HG03025 (cell line): Measurements from ENCODE around the gene ZFYVE21.

ENCODE experiments used
- ATAC-seq: cut with Tn5 transposase; IDR thresholded peaks from one replicate; pipeline ENCODE4 v1.9.1; 2021; ENCODE audit warnings: mild to moderate bottlenecking, moderate library complexity; ENCODE audit not compliant: unreplicated experiment, low FRiP score

ZFYVE21 gene

DNA sequence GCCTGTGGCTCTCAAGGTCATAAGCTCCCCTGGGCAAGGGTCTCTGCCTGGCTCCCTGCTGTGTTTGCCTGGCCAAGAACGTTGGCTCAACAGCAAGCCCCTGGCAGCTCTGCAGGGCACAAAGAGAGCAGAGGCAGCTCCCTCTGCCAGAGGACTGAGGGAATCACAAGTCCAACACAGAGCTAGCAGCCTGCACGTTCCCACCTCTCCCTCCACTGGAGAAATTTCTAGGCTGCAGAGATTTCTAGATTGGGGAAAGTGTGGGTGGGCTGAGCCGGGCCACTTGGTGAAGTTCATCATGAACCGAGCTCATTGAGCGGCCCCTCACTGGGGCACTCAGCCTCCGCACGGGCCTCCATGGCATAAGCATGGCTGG lies 19.8 kb downstream of the ZFYVE21 start:
- ATAC-seq, result no peak

- ATAC-seq, result no peak
Observed at GRCh38 chr14:103735815-103736545, 20.4 kb downstream of the ZFYVE21 start.

- no peak for ATAC-seq
Observed at GRCh38 chr14:103736546-103737431, 21.2 kb downstream of the ZFYVE21 start.

GRCh38 chr14:103737432-103738045 lies 21.9 kb downstream of the ZFYVE21 start:
- ATAC-seq, result no peak

- no peak for ATAC-seq
Observed at GRCh38 chr14:103738166-103738565, 22.6 kb downstream of the ZFYVE21 start.

DNA sequence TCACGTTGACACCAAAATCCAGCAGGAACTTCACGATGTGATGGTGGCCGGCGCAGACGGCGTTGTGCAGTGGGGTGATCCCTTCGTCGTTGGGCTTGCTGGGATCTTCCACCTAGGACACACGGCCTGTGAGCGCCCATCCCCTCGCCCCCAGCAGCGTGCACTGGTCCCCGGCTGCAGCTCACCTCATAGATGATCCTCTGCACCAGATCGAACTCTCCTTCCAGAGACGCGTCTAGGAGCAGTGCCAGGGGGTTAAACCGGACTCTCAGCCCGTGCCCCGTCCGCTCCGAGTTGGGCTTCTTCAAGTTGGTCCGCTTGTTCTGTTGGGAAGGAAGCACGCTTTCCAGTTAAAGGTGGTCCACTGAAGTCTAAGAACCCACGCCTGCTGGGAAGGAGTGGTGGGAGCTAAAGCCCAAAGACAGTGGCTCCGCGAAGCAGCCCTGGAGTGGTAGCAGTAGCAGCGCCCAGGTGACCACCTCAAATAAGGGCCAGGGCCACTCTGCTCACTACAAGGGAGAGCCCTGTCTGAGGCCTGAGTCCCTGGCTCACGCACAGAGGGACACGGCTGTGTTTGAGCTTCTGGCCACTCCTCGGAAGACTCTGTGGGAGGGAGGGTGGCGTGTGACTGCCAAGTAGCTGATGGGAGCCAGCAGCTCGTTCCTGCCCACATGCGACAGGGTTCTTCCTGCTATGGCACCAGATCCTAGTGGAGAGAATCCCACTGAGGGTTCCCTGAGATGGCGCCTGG lies 23.3 kb downstream of the ZFYVE21 start:
- ATAC-seq, result no peak

GRCh38 chr14:103739466-103739792 lies 23.8 kb downstream of the ZFYVE21 start:
- no peak for ATAC-seq

DNA sequence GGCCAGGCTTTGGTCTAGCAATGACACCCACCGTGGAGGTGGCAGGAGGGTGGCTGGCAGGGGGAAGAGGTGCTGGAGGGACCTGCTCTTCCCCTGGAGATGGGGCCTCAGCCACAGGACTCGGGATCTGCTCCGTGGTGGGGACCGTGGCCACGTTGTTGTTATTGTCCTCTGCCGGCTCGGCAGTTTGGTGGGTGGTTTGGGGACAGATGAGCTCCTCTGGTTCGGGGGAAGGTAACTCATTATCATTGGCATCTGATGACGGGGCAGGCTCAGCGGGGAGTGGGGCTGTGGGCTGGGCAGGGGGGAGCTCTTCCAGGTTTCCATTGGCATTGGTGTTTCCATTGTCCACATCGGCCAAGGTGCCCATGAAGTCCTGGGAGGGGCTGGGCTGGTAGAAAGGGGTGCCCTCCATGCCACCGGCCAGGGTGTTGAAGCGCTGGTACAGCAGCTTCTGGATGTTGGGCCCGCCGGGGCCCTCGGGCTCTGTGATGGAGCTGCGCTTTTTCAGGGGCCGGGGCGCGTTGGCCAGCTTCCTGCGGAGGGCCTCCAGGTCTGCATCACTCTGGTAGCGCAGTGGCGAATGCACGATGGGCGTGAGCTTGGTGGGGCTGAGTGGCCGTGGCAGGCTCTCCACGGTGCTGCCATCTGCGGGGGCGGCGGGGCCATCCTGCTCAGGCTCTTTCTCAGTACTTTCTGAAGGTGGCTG lies 24.3 kb downstream of the ZFYVE21 start:
- no peak for ATAC-seq

DNA sequence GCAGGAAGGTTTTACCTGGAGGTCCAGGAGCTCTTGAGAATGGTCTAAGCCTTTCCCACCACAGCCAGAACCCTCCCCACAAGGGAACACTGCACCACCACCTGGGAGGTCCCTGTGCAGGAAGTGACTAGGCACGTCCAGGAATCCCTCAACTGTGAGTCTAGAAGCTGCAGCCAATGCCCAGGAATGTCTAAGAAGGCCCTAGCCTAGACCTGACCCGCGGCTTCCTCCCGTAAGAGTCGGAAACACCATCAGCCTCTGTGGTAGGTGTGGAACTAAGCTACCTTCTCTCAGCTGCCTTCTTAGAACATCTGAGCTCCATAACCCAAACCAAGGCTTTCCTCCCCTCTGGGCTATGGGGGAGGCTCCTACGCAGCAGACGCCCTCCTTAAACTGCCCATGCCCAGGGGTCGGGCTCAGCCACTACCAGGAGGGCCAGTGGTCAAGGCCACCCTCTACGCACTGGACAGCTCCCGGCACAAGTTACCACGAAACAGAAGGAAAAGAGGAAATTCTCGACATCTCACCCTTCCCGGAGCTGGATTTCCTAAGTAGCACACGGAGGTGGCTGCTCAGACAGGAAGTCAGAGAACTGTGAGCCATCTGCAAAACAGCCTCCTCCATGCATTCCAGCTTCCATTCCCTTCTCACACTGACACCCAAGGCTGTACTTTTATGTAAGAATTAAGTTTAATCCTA lies 25.5 kb downstream of the ZFYVE21 start:
- ATAC-seq, result no peak

GRCh38 chr14:103741876-103742275 lies 26.3 kb downstream of the ZFYVE21 start:
- ATAC-seq, result no peak

- ATAC-seq, result no peak
Observed at GRCh38 chr14:103742499-103743255, 27.1 kb downstream of the ZFYVE21 start.

- no peak for ATAC-seq
Observed at GRCh38 chr14:103743691-103744090, 28.1 kb downstream of the ZFYVE21 start.

DNA sequence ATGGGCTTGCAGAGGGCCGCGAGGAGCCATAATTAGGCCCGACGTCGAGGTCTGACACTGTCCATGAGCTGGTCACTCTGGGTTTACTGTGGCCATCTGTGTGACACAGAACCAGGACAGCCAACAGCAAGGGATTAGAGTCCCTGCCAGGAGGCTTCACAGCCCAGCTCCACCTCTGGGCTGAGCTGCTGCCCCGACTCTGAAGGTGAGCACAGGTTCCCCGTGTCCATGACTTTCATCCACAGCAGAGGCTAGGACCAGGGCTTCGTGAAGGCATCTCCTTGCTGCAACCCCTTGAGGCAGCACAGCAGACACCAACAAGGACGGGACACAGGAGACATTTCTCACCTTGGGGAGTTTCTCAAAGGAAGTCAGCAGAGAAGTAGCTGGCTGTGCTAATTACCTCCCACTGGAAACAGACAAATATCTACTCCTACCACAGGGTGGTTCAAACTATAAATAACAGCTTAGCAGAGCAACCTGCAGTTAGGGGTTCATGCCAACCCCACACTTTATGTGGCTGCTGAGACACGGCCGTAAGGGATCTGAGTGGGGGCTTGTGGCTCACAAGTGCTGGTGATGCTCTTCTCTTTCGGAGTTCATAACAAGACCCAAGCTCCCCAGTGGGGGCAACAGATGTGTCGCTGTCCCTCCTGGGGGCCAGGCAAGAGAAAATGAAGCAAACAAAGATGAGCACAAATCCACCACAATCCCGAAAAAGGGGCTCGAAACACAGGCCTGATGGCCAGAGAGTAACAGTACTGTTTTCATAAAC lies 29.2 kb downstream of the ZFYVE21 start:
- no peak for ATAC-seq

DNA sequence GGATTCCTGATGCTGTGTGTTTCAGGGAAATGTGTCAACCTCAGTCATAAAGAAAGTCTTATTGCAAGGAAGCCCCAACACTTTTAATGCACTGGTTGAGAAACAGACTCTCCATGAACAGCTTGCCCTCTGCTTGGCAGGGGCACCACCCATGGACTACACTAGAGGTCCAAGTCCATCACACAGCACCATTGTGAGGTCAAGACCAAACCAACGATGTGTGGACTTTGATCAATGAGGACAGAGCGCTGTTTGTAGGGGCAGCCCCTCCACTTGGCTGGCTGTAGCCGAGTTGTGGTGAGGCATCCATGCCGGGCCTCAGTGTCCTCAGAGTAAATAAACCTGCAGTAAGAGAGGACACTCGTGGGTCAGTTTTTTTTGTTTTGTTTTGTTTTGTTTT lies 29.8 kb downstream of the ZFYVE21 start:
- no peak for ATAC-seq

GRCh38 chr14:103746701-103747100 lies 31.1 kb downstream of the ZFYVE21 start:
- ATAC-seq, result no peak

- no peak for ATAC-seq
Observed at GRCh38 chr14:103748534-103748857, 32.9 kb downstream of the ZFYVE21 start.

- ATAC-seq, result no peak
Observed at GRCh38 chr14:103749452-103749851, 33.8 kb downstream of the ZFYVE21 start.

- no peak for ATAC-seq
Observed at GRCh38 chr14:103749860-103750259, 34.2 kb downstream of the ZFYVE21 start.
